ENCODE measurements around the gene RALY.

Gene RALY

GRCh38 chr20:34001378-34001777, 7.7 kb downstream of the RALY start:
- H3K36me3 Mint-ChIP-seq, result peaks cover 11% of the 10 kb centered on the region

GRCh38 chr20:34004227-34004626, 10.5 kb downstream of the RALY start:
- Mint-ChIP-seq H3K36me3 (peaks cover 14% of the 10 kb centered on the region), H3K4me3 (no peak overlapping the region), H3K27ac (no peak overlapping the region), H3K9me3 (no peaks in the 10 kb centered on the region), H3K4me1 (peaks cover 93% of the 10 kb centered on the region), H3K27me3 (no peaks in the 10 kb centered on the region)

More at GRCh38 chr20:34001378-34001777, 7.7 kb downstream of the RALY start:
- H3K27ac Mint-ChIP-seq, result no peak overlapping the region
- H3K9me3 Mint-ChIP-seq, result no peaks in the 10 kb centered on the region
- peaks cover 98% of the 10 kb centered on the region for H3K4me1 Mint-ChIP-seq
- H3K27me3 Mint-ChIP-seq, result no peaks in the 10 kb centered on the region
- H3K4me3 Mint-ChIP-seq, result no peak overlapping the region

GRCh38 chr20:34004790-34005457, 11.2 kb downstream of the RALY start:
- Mint-ChIP-seq H3K27ac (no peak overlapping the region), H3K27me3 (no peaks in the 10 kb centered on the region), H3K36me3 (peaks cover 14% of the 10 kb centered on the region), H3K4me1 (peaks cover 93% of the 10 kb centered on the region), H3K4me3 (no peak overlapping the region), H3K9me3 (no peaks in the 10 kb centered on the region)

DNA sequence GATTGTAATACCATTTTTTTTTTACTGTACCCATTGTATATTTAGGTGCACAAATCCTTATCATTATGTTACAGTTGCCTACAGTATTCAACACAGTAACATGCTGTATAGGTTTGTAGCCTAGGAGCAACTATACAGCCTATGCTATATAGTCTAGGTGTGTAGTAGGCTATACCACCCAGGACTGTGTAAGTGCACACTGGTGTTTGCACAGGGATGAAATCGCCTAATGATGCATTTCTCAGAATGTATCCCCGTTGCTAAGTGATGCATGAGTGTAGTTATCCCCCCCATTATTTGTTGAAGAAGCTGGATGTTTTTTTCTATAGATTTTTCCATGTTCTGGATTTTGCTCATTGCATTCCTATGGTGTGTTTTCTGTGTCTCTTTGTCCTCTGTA, 12.9 kb downstream of the RALY start:
- H3K4me3 Mint-ChIP-seq, result no peak overlapping the region
- H3K27me3 Mint-ChIP-seq, result no peaks in the 10 kb centered on the region
- peaks cover 14% of the 10 kb centered on the region for H3K36me3 Mint-ChIP-seq
- H3K9me3 Mint-ChIP-seq, result no peaks in the 10 kb centered on the region
- peaks cover 93% of the 10 kb centered on the region for H3K4me1 Mint-ChIP-seq
- H3K27ac Mint-ChIP-seq, result no peak overlapping the region

- no peaks in the 10 kb centered on the region for H3K9me3 Mint-ChIP-seq
- peak overlapping the region; percentile 43 for H3K4me3 Mint-ChIP-seq
- H3K27me3 Mint-ChIP-seq, result no peaks in the 10 kb centered on the region
- H3K36me3 Mint-ChIP-seq, result peaks cover 9% of the 10 kb centered on the region
- peaks cover 92% of the 10 kb centered on the region for H3K4me1 Mint-ChIP-seq
- H3K27ac Mint-ChIP-seq, result no peak overlapping the region
These were observed 14.8 kb downstream of the RALY start for GRCh38 chr20:34008477-34008876.

GRCh38 chr20:34010405-34010931, 16.8 kb downstream of the RALY start:
- H3K9me3 Mint-ChIP-seq, result no peaks in the 10 kb centered on the region
- H3K36me3 Mint-ChIP-seq, result peaks cover 6% of the 10 kb centered on the region
- no peaks in the 10 kb centered on the region for H3K27me3 Mint-ChIP-seq
- H3K27ac Mint-ChIP-seq, result no peak overlapping the region
- peak overlapping the region; percentile 33 for H3K4me3 Mint-ChIP-seq
- H3K4me1 Mint-ChIP-seq, result peaks cover 91% of the 10 kb centered on the region

DNA sequence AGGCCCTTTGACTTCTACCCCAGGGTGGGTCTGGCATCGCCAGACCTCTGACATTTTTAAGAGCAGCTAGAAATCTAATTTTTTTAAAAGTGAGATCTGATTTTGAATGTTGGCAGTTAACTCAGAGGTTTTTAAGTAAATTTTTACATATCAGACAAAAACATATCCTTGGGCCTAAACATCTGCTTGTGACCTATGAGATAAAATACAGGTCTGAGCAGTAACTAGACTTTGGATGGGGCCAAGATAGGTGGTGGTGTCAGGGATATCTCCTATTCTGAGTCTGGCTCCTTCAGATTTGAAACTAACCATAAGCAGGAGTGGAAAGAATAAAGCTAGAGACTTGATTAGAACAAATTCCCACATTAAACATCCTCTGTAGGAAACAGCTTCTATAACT, 17.6 kb downstream of the RALY start:
- H3K9me3 Mint-ChIP-seq, result no peaks in the 10 kb centered on the region
- H3K36me3 Mint-ChIP-seq, result peaks cover 6% of the 10 kb centered on the region
- H3K27me3 Mint-ChIP-seq, result no peaks in the 10 kb centered on the region
- H3K27ac Mint-ChIP-seq, result no peak overlapping the region
- no peak overlapping the region for H3K4me3 Mint-ChIP-seq
- peaks cover 91% of the 10 kb centered on the region for H3K4me1 Mint-ChIP-seq

- Mint-ChIP-seq H3K27ac (peak overlapping the region; percentile 59), H3K36me3 (peaks cover 6% of the 10 kb centered on the region), H3K4me1 (peaks cover 93% of the 10 kb centered on the region), H3K27me3 (no peaks in the 10 kb centered on the region), H3K4me3 (no peak overlapping the region), H3K9me3 (no peaks in the 10 kb centered on the region)
These were observed 18.6 kb downstream of the RALY start for GRCh38 chr20:34012330-34012729.

DNA sequence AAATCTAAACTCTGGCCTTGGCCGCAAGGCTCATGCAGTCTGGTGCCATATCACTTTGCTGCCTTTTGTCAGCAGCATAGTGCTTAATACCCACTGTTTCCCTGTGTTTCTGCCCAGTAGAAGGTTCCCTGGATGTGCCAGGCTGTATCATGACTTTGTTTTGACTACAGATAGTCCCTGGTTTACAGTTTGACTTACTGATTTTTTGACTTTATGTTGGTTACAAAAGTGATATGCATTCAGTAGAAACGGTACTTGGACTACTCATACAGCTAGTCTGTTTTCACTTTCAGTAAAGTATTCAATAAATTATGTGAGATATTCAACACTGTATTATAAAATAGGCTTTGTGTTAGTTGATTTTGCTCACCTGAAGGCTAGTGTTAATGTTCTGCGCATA, 19.0 kb downstream of the RALY start:
- Mint-ChIP-seq H3K4me3 (no peak overlapping the region), H3K27ac (peak overlapping the region; percentile 36), H3K36me3 (peaks cover 6% of the 10 kb centered on the region), H3K9me3 (no peaks in the 10 kb centered on the region), H3K27me3 (no peaks in the 10 kb centered on the region), H3K4me1 (peaks cover 96% of the 10 kb centered on the region)

- no peaks in the 10 kb centered on the region for H3K27me3 Mint-ChIP-seq
- no peaks in the 10 kb centered on the region for H3K9me3 Mint-ChIP-seq
- peak overlapping the region; percentile 71 for H3K27ac Mint-ChIP-seq
- no peak overlapping the region for H3K4me3 Mint-ChIP-seq
- H3K36me3 Mint-ChIP-seq, result peaks cover 3% of the 10 kb centered on the region
- H3K4me1 Mint-ChIP-seq, result peaks cover 96% of the 10 kb centered on the region
These were observed 19.8 kb downstream of the RALY start for GRCh38 chr20:34013554-34013953.

DNA sequence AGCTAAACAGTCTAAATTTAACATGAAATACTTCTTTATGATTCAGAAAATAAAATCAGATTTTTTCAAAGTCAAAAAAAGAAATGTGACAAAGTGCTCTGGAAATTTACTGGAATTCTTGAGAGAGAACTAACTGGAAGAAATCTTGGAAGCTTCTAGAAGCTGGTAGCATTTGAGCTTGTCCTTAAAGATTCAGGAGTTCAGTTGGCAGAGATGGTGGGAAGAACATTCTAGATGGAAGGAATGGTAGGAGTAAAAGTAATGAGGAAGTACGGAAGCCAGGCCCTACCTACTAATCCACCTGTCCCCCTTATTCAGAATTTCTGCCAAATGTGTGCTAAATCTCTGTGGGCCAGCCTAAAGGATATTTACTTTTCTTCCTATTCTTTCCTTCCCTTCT, 21.2 kb downstream of the RALY start:
- Mint-ChIP-seq H3K4me1 (peaks cover 92% of the 10 kb centered on the region), H3K4me3 (no peak overlapping the region), H3K36me3 (peaks cover 3% of the 10 kb centered on the region), H3K27me3 (no peaks in the 10 kb centered on the region), H3K9me3 (no peaks in the 10 kb centered on the region), H3K27ac (peak overlapping the region; percentile 38)

DNA sequence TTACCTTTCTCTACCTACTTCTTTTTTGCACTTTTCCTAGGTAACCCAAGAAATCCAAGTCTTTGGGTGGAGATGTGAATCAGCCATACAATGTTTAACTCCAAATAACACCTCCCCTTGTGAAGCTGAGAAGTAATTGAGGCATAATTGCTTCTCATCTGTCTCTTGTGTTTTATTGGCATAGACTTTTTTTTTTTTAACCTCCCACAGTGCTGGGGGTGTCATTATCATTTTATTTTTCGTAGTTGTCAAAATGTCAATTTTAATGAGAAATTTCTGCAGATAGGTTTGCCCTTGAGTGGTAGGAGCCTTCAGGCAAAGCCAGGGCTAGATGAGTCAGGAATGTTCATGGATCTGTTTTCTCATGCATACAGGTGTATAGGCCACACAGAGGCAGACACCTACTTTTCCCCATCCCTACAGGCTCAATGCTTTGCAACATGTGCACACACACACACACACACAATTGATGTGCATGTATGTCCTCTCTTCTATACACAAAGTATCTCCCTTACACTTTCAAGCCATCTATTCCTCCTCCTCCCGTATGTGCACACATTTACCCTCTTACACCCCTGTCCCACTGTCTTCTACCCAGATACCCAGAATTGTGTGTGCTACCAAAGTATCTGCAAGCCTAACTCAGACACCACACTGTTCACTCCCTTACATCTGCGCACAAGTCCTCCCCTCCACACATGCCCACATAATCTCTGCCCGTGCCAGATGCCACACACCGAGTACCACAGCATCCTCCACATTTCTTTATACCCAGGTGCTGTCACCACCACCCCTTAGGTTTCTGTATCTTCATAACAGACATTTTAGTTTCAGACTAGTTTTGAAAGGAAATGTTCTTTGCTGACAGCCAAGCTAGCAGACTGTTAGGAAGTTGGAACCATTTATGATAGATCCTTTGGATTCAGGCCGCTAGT, 22.0 kb downstream of the RALY start:
- no peaks in the 10 kb centered on the region for H3K9me3 Mint-ChIP-seq
- H3K27ac Mint-ChIP-seq, result peak overlapping the region; percentile 94
- peaks cover 3% of the 10 kb centered on the region for H3K36me3 Mint-ChIP-seq
- no peaks in the 10 kb centered on the region for H3K27me3 Mint-ChIP-seq
- H3K4me3 Mint-ChIP-seq, result peak overlapping the region; percentile 11
- H3K4me1 Mint-ChIP-seq, result peaks cover 92% of the 10 kb centered on the region

DNA sequence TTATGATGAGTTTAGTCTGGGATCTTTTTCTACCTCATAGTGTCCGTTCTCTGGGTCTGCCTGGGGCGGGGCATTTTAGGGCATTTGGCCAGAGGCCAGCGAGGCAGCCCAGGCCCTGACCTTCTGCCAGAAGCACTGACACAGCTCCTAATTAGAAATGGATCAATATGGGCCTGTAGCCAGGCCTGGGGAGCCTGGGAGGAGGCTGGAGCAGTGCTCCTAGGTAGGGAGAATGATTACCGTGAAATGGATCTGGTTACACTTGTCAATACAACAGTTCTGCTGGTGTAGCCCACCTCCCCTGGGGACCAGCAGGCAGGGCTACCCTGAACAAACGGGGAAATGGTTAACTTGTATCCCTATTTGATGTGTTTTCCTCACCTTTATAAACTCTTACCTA, 23.0 kb downstream of the RALY start:
- H3K27ac Mint-ChIP-seq, result no peak overlapping the region
- no peaks in the 10 kb centered on the region for H3K9me3 Mint-ChIP-seq
- H3K4me3 Mint-ChIP-seq, result no peak overlapping the region
- peaks cover 90% of the 10 kb centered on the region for H3K4me1 Mint-ChIP-seq
- H3K36me3 Mint-ChIP-seq, result peaks cover 3% of the 10 kb centered on the region
- no peaks in the 10 kb centered on the region for H3K27me3 Mint-ChIP-seq

GRCh38 chr20:34017610-34018009, 23.9 kb downstream of the RALY start:
- H3K36me3 Mint-ChIP-seq, result no peaks in the 10 kb centered on the region
- H3K27ac Mint-ChIP-seq, result peak overlapping the region; percentile 2
- no peaks in the 10 kb centered on the region for H3K9me3 Mint-ChIP-seq
- H3K4me1 Mint-ChIP-seq, result peaks cover 92% of the 10 kb centered on the region
- H3K4me3 Mint-ChIP-seq, result no peak overlapping the region
- no peaks in the 10 kb centered on the region for H3K27me3 Mint-ChIP-seq

- H3K4me1 Mint-ChIP-seq, result peaks cover 92% of the 10 kb centered on the region
- H3K9me3 Mint-ChIP-seq, result no peaks in the 10 kb centered on the region
- no peaks in the 10 kb centered on the region for H3K27me3 Mint-ChIP-seq
- H3K4me3 Mint-ChIP-seq, result no peak overlapping the region
- H3K36me3 Mint-ChIP-seq, result no peaks in the 10 kb centered on the region
- peak overlapping the region; percentile 2 for H3K27ac Mint-ChIP-seq
These were observed 24.5 kb downstream of the RALY start for GRCh38 chr20:34018166-34018565.
